ENCODE results near the gene PSMB8. TPM values are rescaled to one million over a fixed set of nuclear protein-coding genes. Genes with fewer than 3 reads are reported as not detected.
"Not testable (repeated sequence)": the region's sequence is repeated elsewhere in the genome, so short reads cannot be mapped to it uniquely, and the experiment has no call there.

The PSMB8 gene
- total RNA-seq, 3 donors from 2014 or later, result 94.7 to 199 (median 117) TPM

DNA sequence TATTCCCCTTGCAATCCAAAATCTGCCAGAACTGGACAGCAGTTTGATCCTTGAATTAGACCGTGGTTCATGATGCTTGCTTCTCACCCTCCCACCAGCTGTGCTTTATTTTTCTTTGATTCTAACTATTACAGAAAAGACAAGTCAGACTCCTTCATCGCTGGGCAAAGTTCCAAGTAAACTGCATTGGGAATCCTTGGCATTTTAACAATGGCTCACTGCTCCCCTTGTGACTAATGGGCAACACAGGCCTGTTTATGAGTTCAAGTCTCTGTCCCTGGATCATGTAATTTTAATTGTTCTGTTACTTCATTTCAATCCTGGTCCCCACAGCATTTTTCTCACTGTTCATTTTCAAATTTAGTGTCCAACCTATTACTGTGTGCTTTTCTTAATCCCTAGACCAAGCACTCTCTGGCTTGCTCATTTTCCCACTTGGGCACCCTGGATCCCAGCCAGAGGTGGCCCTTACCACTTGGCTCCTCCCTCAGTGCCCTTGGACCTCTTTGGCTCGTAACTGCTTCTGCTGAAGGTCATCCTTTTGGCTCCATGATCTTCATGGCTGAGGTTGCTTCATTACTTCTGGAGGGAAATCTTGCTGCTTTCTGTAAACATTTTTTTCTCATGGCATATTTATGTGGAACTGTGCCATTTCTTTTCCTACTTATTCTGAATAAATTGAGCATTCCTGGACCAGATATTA lies 43.0 kb upstream of the PSMB8 start:
- Histone ChIP-seq H3K4me1 (ENCODE audit: low read depth) (no peaks in the 10 kb centered on the region), H3K9me3 (no peaks in the 10 kb centered on the region), H3K36me3 (ENCODE audit: low read depth) (no peaks in the 10 kb centered on the region), H3K4me3 (no peak overlapping the region)
- DNase-seq (no peak), ATAC-seq (no peak)
- TF ChIP-seq, protein P1, sequence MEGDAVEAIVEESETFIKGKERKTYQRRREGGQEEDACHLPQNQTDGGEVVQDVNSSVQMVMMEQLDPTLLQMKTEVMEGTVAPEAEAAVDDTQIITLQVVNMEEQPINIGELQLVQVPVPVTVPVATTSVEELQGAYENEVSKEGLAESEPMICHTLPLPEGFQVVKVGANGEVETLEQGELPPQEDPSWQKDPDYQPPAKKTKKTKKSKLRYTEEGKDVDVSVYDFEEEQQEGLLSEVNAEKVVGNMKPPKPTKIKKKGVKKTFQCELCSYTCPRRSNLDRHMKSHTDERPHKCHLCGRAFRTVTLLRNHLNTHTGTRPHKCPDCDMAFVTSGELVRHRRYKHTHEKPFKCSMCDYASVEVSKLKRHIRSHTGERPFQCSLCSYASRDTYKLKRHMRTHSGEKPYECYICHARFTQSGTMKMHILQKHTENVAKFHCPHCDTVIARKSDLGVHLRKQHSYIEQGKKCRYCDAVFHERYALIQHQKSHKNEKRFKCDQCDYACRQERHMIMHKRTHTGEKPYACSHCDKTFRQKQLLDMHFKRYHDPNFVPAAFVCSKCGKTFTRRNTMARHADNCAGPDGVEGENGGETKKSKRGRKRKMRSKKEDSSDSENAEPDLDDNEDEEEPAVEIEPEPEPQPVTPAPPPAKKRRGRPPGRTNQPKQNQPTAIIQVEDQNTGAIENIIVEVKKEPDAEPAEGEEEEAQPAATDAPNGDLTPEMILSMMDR (IDR thresholded peaks at IDR 0.05), result no peak
- intact Hi-C loops (cut with DNase I, micrococcal nuclease), result loop anchor here in 1 of 2 donors (10.0 kb wide), 2 partner anchors 58 to 98 kb away; partner anchors contain the start of gene HLA-DMB

DNA sequence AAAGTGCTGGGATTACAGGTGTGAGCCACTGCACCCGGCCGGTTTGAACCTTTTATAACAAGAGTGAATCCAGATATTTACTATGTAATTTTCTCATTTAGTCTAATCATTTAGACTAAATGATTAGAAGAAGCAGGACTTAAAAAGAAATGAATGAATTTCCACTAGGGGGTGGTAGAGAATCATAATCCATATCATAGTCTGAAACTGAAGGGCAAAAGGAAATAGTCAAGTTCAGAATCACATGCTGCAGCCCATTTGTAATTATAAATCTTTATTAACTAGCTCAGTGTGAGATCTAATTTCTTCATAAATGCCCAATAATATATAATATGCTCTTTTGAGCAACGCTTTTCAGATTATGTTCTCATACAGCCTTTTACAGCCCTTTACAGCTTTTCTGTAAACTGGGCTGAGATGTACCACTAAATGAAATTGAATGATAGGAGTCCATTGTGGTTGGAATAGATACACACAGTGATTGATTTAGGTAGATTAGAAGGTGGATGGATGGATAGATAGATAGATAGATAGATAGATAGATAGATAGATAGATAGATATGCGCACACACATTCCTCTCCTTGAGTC lies 41.9 kb upstream of the PSMB8 start:
- TF ChIP-seq, protein P1 (IDR thresholded peaks at IDR 0.05), result peak; percentile 10
- no peak for DNase-seq

DNA sequence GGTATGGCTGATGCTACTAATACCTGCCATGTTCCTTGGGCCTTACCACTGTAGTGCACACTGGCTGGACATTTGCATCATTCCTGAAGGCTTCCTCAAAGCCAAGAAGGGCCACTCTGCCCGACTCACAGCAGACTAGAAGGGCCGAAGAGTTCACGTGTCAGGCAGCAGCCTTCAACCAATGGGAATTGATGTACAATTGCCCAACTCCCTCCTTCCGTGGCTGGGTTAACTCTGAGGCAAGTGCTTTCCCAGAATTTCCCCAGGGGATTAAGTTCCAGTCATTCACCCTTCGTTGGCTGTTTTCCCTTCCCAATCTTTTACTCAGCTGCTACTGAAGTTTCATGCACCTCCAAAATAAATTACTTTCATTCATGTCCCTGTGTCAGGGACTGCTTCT lies 39.9 kb upstream of the PSMB8 start:
- DNase-seq (no peak), ATAC-seq (no peak)
- no peak overlapping the region for H3K4me3 ChIP-seq
- no peaks in the 10 kb centered on the region for H3K4me1 ChIP-seq (ENCODE audit: low read depth)
- TF ChIP-seq, protein P1 (IDR thresholded peaks at IDR 0.05), result no peak
- no peaks in the 10 kb centered on the region for H3K36me3 ChIP-seq (ENCODE audit: low read depth)
- intact Hi-C loops (cut with DNase I, micrococcal nuclease), result loop anchor here in 1 of 2 donors (10.0 kb wide), 2 partner anchors 61 to 101 kb away; partner anchors contain the start of gene HLA-DMB
- H3K9me3 ChIP-seq, result no peaks in the 10 kb centered on the region

More for the DNA sequence above, 41.9 kb upstream of the PSMB8 start:
- Histone ChIP-seq H3K4me1 (ENCODE audit: low read depth) (no peaks in the 10 kb centered on the region), H3K4me3 (no peak overlapping the region), H3K36me3 (ENCODE audit: low read depth) (no peaks in the 10 kb centered on the region), H3K9me3 (no peaks in the 10 kb centered on the region)
- ATAC-seq, result peak; percentile 71
- intact Hi-C loops (cut with DNase I, micrococcal nuclease), result loop anchor here in 1 of 2 donors (10.0 kb wide), 2 partner anchors 59 to 99 kb away; partner anchors contain the start of gene HLA-DMB

DNA sequence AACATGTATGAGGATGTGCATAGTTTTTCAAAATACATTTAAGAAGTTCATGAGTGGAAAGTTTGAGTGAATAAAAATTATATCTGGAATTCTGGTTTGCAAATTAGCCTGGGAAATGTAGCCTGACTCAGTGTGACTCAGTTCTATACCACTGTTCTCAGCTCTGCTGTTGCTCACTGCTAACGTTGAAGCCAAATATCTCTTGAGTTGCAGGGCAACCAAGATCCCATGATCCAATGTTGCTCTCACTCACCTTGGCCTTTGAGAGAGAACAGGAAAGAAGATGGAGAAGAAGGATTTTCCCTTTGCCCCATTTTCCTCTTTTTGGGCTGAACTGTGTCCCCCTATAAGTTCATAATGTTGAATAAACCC lies 39.0 kb upstream of the PSMB8 start:
- no peaks in the 10 kb centered on the region for H3K9me3 ChIP-seq
- H3K4me1 ChIP-seq (ENCODE audit: low read depth), result no peaks in the 10 kb centered on the region
- no peak for ATAC-seq
- TF ChIP-seq, protein P1 (IDR thresholded peaks at IDR 0.05), result no peak
- H3K36me3 ChIP-seq (ENCODE audit: low read depth), result no peaks in the 10 kb centered on the region
- intact Hi-C loops (cut with DNase I, micrococcal nuclease), result loop anchor here in 1 of 2 donors (10.0 kb wide), 2 partner anchors 62 to 102 kb away; partner anchors contain the start of gene HLA-DMB
- H3K4me3 ChIP-seq, result no peak overlapping the region
- no peak for DNase-seq

DNA sequence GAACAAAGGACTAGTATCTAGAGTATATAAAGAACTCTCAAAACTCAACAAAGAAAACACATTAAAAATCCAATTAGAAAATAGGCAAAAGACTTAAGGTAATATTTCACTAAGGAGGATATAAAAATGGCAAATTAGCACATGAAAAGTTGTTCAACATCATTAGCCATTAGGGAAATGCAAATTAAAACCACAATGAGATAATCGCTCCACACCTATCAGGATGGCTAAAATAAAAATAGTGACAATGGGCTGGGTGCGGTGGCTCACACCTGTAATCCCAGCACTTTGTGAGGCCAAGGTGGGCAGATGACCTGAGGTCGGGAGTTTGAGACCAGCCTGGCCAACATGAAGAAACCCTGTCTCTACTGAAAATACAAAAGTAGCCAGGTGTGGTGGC lies 37.1 kb upstream of the PSMB8 start:
- H3K4me3 ChIP-seq; H3K9me3 ChIP-seq; DNase-seq; ATAC-seq; H3K36me3 ChIP-seq (ENCODE audit: low read depth); H3K4me1 ChIP-seq (ENCODE audit: low read depth): not testable (repeated sequence)
- intact Hi-C loops (cut with DNase I, micrococcal nuclease), result loop anchor here in 1 of 2 donors (10.0 kb wide), 2 partner anchors 64 to 104 kb away; partner anchors contain the start of gene HLA-DMB

DNA sequence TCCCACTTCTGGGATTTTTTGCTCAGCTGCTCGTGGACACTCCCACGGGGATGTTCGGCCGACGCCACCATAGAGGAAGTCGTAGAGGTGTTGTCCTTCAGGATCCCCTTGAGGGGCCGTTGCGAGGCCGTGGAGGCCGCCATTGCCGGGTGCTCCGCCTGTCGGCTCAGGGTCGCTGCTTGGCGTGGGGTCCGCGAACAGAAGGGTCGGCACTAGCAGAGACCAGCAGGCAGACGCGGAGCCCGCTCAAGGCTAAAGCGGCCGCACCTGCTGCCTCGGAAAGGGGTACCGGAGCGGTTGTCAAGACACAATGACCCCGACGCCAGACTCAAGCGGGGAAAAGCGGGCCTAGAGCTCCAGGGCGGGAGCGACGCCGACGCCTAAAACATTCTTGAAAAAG lies 35.8 kb upstream of the PSMB8 start:
- TF ChIP-seq, protein P1 (IDR thresholded peaks at IDR 0.05), result no peak
- Histone ChIP-seq H3K36me3 (ENCODE audit: low read depth) (no peaks in the 10 kb centered on the region), H3K9me3 (no peaks in the 10 kb centered on the region), H3K4me3 (no peak overlapping the region), H3K4me1 (ENCODE audit: low read depth) (no peaks in the 10 kb centered on the region)
- no peak for DNase-seq
- intact Hi-C loops (cut with DNase I, micrococcal nuclease), result loop anchor here in 1 of 2 donors (10.0 kb wide), 2 partner anchors 65 to 105 kb away; partner anchors contain the start of gene HLA-DMB
- no peak for ATAC-seq
